Measurements from ENCODE around the gene MZT2A.
"Not testable (repeated sequence)": the region's sequence is repeated elsewhere in the genome, so short reads cannot be mapped to it uniquely, and the experiment has no call there.

MZT2A gene, protein sequence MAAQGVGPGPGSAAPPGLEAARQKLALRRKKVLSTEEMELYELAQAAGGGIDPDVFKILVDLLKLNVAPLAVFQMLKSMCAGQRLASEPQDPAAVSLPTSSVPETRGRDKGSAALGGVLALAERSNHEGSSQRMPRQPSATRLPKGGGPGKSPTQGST

GRCh38 chr2:131492015-131492417 is at the start of gene MZT2A:
Gene MZT2A (minus strand): TSS chr2:131492397. CDS start chr2:131492376, 21 bp downstream.
- DNase-seq (ENCODE audit: low spot score), result not testable (repeated sequence)

DNA sequence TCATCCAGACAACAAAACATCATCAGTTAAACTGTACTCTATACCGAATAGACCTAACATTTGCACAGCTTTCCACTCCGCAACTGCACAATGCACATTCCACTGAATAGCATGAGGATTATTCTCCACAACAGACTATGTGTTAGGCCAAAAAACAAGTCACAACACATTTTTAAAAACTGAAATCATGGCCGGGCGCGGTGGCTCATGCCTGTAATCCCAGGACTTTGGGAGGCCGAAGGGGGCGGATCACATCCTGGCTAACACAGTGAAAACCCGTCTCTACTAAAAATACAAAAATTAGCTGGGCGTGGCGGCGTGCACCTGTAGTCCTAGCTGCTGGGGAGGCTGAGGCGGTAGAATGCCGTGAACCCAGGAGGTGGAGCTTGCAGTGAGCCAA is 46.7 kb upstream of the MZT2A start:
- DNase-seq (ENCODE audit: low spot score), result not testable (repeated sequence)

DNA sequence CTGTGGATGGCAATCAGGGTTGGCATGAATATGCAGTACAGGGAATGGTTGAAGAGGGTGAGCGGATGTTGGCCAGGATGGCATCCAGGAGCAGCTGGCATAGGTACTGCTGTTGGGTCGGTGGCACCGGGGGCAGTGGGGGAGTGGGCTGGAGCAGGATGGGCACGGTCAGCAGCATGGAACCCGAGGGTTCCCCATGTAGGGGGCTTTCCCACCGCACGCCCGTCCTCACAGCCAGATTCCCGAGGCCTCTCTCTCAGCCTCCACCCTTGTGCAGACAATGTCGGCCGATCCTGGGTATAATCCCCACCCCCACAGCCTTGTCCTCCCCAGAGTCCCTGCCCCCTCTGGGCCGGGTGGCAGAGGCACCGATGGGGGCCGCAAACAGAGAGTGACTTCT is 44.6 kb upstream of the MZT2A start:
- not testable (repeated sequence) for DNase-seq (ENCODE audit: low spot score)

- not testable (repeated sequence) for DNase-seq (ENCODE audit: low spot score)
These were observed 44.0 kb upstream of the MZT2A start for GRCh38 chr2:131535951-131536826.

GRCh38 chr2:131535526-131535925 is 43.3 kb upstream of the MZT2A start:
- DNase-seq (ENCODE audit: low spot score), result no peak

- not testable (repeated sequence) for DNase-seq (ENCODE audit: low spot score)
These were observed 42.8 kb upstream of the MZT2A start for GRCh38 chr2:131534965-131535364.

DNA sequence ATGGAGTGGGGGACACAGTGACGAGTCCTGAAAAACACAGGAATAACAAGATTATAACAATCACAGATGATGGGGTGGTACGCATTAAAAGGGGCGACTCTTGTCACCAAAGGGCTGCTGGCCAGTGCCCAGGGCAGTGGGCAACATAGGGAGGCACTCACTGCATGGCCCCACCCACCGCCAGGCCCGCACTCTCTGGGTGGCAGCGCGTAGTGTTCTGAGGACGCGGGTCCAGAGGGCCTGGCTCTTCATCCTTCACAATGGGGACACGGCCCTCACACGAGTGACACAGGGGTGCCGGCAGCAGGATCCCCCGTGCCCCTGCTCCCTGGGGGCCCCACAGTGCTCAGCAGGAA is 42.1 kb upstream of the MZT2A start:
- not testable (repeated sequence) for DNase-seq (ENCODE audit: low spot score)

DNA sequence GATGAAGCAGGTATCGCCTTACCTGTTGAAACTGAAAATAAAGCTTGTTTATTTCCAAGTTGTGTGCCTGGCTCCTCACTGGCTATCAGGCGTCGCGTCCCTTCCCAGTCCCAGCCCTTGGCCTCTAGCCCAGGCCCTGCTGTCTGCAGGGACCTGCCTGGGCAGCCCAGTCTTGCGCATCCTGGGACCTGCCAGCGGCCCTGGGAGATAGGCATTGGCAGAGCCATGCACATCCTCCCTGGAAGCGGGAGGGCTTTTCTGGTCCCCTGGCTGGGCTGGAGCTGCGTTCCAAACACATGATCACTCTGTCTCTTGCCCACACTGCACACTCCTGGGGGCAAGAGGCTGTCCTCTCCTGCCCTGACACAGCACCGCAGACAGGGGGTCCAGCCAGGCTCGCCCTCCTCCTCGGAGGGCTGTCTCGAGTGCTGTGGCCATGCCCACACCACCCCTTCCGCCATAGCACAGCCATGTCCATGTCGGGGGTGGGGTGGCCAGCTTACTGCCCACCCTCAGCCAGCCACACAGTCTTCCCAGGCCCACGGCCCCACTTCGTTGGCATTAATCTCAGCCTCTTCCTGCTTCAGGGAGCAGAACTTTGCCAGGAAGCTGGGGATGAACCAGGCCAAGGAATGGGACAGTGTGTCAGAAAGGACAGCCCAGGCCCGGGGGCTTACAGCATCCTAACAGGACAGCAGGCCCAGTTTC is 41.6 kb upstream of the MZT2A start:
- DNase-seq (ENCODE audit: low spot score), result not testable (repeated sequence)

- not testable (repeated sequence) for DNase-seq (ENCODE audit: low spot score)
These were observed 40.8 kb upstream of the MZT2A start for GRCh38 chr2:131532723-131533608.

- not testable (repeated sequence) for DNase-seq (ENCODE audit: low spot score)
These were observed 39.5 kb upstream of the MZT2A start for GRCh38 chr2:131531547-131532185.

- DNase-seq (ENCODE audit: low spot score), result not testable (repeated sequence)
These were observed 38.6 kb upstream of the MZT2A start for GRCh38 chr2:131530626-131531344.

DNA sequence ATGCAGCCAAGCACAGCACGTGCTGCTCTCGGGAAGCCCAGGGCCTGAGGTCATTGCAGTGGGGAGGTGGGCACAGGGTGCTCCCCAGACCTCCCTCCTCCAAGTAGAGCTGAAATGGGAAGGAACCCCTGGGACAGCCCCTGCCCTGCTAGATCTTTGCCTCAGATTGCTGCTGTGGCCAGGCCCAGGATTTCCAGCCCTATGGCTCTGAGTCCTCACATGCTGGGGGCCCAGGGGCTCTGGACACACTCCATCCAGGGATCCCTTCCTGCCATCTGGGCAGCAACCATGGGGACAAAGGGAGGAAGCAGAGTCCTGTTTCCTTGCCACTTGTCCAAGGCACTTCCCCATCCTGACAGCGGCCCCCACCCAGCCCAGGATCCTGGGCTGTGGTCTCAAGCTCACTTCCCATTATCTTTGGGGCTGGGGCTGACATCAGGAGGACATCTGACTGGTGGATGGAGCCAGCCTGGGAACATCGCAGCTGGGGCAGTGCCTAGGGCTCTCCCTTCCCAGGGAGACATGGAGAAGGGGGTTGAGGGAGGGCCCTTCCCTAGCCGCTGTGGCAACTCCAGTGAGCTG is 37.8 kb upstream of the MZT2A start:
- not testable (repeated sequence) for DNase-seq (ENCODE audit: low spot score)

DNA sequence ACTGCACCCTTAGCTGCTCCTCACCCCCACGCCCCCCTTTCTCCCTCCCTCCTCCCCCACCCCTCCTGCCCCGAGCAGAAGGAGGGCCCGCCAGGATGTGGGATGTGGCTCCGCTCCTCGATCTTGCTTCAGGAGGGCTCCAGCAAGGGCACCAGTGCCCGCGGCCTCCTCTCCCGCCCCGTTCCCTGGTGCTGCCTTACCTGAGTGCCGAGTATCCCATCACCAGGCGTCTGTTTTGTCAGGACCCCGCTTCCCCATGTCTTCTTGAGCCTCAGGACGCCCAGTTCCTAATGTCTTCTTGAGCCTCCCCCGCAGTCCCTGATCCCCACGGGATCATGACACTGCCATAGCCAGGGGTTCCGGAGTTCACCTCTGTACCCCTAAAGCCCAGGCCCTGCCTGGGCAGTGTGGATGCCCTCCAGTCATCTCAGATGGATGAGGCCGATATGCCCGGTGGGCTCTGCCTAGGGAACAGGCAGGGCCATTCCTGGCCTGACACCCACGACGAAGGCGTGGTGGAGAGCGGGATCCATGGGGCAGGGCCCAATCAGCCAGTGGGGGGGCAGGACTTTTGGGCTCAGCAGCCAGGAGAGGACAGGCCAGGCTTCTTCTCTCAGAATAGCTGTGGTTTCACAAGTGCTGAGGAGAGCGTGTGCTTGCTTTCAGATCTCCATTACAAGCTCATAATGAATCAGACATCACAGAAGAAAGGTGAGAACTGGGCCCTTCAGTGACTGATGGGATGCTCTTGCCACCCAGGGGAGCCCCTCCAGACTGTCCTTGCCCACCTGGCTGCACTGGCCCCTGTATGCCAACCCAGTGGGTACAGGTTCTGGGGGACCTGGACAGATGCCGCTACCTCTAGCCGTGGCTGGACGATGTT is 37.0 kb upstream of the MZT2A start:
- not testable (repeated sequence) for DNase-seq (ENCODE audit: low spot score)

GRCh38 chr2:131527131-131528001 is 35.2 kb upstream of the MZT2A start, which contains the start of gene CCDC74A:
Gene CCDC74A (plus strand): TSS chr2:131527888. CDS start chr2:131527971, 83 bp downstream.
- DNase-seq (ENCODE audit: low spot score), result peak; percentile 69

- not testable (repeated sequence) for DNase-seq (ENCODE audit: low spot score)
These were observed 33.1 kb upstream of the MZT2A start for GRCh38 chr2:131525256-131525655.

- DNase-seq (ENCODE audit: low spot score), result no peak
These were observed 30.0 kb upstream of the MZT2A start for GRCh38 chr2:131521961-131522781.

DNA sequence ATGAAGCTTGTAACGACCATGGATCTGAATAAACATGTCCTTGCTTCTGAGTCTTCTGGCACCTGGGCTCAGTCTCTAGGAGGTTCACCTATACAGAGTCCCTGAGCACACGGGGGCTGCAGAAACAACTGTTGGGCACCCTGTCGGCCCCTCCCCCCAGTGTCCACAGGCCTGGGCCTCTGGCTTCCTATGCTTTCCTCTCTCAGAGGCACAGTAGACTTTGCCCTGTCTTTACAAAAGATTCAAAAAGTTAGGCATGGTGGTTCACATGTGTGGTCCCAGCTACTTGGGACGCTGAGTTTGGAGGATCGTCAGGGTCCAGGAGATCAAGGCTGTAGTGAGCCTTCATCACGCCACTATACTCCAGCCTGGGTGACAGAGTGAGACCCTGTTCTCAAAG is 29.3 kb upstream of the MZT2A start:
- DNase-seq (ENCODE audit: low spot score), result not testable (repeated sequence)

Data from kidney tubule cell (primary cell).